Loucy (cell line): Measurements from ENCODE around the gene OR10A6.

Experiments
- H2AFZ ChIP-seq: fragments of 200-600 bp; sonication (generic); 2 replicates; pipeline ENCODE4 v1.6.0; 2016; ENCODE audit warnings: antibody characterized with exemption, mild to moderate bottlenecking, low read length, moderate library complexity
- H3F3A ChIP-seq: fragments of 200-600 bp; 2 replicates; pipeline ENCODE4 v1.6.0; 2016; ENCODE audit warnings: antibody characterized with exemption, low read depth, mild to moderate bottlenecking
- H3K27me3 ChIP-seq: fragments of 200-600 bp; sonication (generic); 2 replicates; pipeline ENCODE4 v1.6.1; 2014; ENCODE audit warnings: low read length, mild to moderate bottlenecking; ENCODE audit not compliant: insufficient read depth, poor library complexity, severe bottlenecking
- H3K36me3 ChIP-seq: fragments of 200-600 bp; sonication (generic); 2 replicates; pipeline ENCODE4 v1.6.1; 2016; ENCODE audit warnings: low read length; ENCODE audit not compliant: insufficient read depth
- H3K4me1 ChIP-seq: fragments of 200-600 bp; sonication (generic); 2 replicates; pipeline ENCODE4 v1.5.1; 2014; ENCODE audit warnings: low read length, mild to moderate bottlenecking; ENCODE audit not compliant: insufficient read depth, poor library complexity, severe bottlenecking
- H3K4me2 ChIP-seq: fragments of 200-600 bp; sonication (generic); 2 replicates; pipeline ENCODE4 v1.6.0; 2014; ENCODE audit warnings: antibody characterized with exemption, low read length, low read depth, mild to moderate bottlenecking; ENCODE audit not compliant: poor library complexity, severe bottlenecking
- H3K4me3 ChIP-seq: fragments of 200-600 bp; sonication (generic); 2 replicates; pipeline ENCODE4 v1.5.1; 2014; ENCODE audit warnings: low read length, mild to moderate bottlenecking, mixed read lengths; ENCODE audit not compliant: poor library complexity, severe bottlenecking
- H3K79me2 ChIP-seq: fragments of 200-600 bp; sonication (generic); 2 replicates; pipeline ENCODE4 v1.6.1; 2014; ENCODE audit warnings: low read length; ENCODE audit not compliant: insufficient read depth
- H3K9ac ChIP-seq: fragments of 200-600 bp; sonication (generic); 2 replicates; pipeline ENCODE4 v1.6.0; 2014; ENCODE audit warnings: mild to moderate bottlenecking, low read depth, low read length, moderate library complexity; ENCODE audit not compliant: poor library complexity, severe bottlenecking
- H3K9me2 ChIP-seq: fragments of 200-600 bp; sonication (generic); replicated peaks from 2 replicates; pipeline ENCODE4 v1.6.1; 2016; ENCODE audit warnings: low read depth, low read length, mixed read lengths
- H3K9me3 ChIP-seq: fragments of 200-600 bp; sonication (generic); 2 replicates; pipeline ENCODE4 v1.6.1; 2014; ENCODE audit warnings: mild to moderate bottlenecking, antibody characterized with exemption, low read length, low read depth; ENCODE audit not compliant: insufficient read depth
- H4K20me1 ChIP-seq: fragments of 200-600 bp; sonication (generic); 2 replicates; pipeline ENCODE4 v1.6.0; 2014; ENCODE audit warnings: antibody characterized with exemption, low read length, mild to moderate bottlenecking; ENCODE audit not compliant: insufficient read depth, poor library complexity, severe bottlenecking
- CTCF ChIP-seq: fragments of 200-600 bp; sonication (generic); conservative IDR thresholded peaks from 2 replicates; pipeline ENCODE4 v1.5.1; 2014; ENCODE audit warnings: mild to moderate bottlenecking, antibody characterized with exemption, low read length
- EZH2phosphoT487 ChIP-seq: fragments of 200-600 bp; IDR thresholded peaks from 2 replicates; pipeline ENCODE4 v1.6.1; 2018; ENCODE audit warnings: antibody characterized with exemption, mild to moderate bottlenecking, moderate library complexity, borderline replicate concordance

OR10A6 gene

GRCh38 chr11:7968686-7969085 lies 37.6 kb upstream of the OR10A6 start:
- H2AFZ ChIP-seq = no peak overlapping the region
- no peak overlapping the region for H3K4me3 ChIP-seq
- no peaks in the 10 kb centered on the region for H3F3A ChIP-seq
- H4K20me1 ChIP-seq = no peaks in the 10 kb centered on the region
- H3K4me1 ChIP-seq = no peaks in the 10 kb centered on the region
- H3K36me3 ChIP-seq = no peaks in the 10 kb centered on the region
- TF ChIP-seq CTCF (no peak), EZH2phosphoT487 (no peak)
- no peaks in the 10 kb centered on the region for H3K9me2 ChIP-seq
- H3K4me2 ChIP-seq = no peak overlapping the region
- no peak overlapping the region for H3K9ac ChIP-seq
- H3K27me3 ChIP-seq = no peaks in the 10 kb centered on the region
- no peaks in the 10 kb centered on the region for H3K9me3 ChIP-seq
- H3K79me2 ChIP-seq = no peaks in the 10 kb centered on the region

DNA sequence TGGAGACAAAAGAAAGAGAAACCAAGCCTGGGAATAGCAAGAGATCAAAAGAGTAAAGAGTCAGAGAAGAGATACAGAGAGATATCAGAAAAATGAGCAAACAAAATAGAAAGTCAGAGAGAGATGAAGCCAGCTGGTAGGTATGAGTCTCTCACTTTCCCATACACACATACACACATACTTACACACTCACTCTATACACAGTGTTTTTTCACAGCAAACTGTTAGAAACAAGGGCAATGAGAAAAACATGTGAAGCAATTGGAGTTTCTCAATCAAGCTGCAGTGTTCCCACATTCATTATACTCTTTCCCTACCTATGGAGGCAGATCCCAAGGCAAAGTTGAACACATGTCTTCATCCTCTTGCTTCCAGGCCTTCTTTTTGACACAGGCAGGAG lies 36.8 kb upstream of the OR10A6 start:
- Histone ChIP-seq H3K9me3 (no peaks in the 10 kb centered on the region), H3K4me3 (no peak overlapping the region), H3K4me2 (no peak overlapping the region), H3K79me2 (no peaks in the 10 kb centered on the region), H3K36me3 (no peaks in the 10 kb centered on the region), H3F3A (no peaks in the 10 kb centered on the region), H3K4me1 (no peaks in the 10 kb centered on the region), H2AFZ (no peak overlapping the region), H3K9me2 (no peaks in the 10 kb centered on the region), H3K27me3 (no peaks in the 10 kb centered on the region), H3K9ac (no peak overlapping the region), H4K20me1 (no peaks in the 10 kb centered on the region)
- no peak for TF ChIP-seq EZH2phosphoT487
- no peak for TF ChIP-seq CTCF

GRCh38 chr11:7967097-7967496 lies 36.0 kb upstream of the OR10A6 start:
- Histone ChIP-seq H4K20me1 (no peaks in the 10 kb centered on the region), H3K79me2 (no peaks in the 10 kb centered on the region), H3K9me3 (no peaks in the 10 kb centered on the region), H3F3A (no peaks in the 10 kb centered on the region), H3K9me2 (no peaks in the 10 kb centered on the region), H3K4me1 (no peaks in the 10 kb centered on the region), H3K4me3 (no peak overlapping the region), H3K4me2 (no peak overlapping the region), H3K27me3 (no peaks in the 10 kb centered on the region), H2AFZ (no peak overlapping the region), H3K9ac (no peak overlapping the region), H3K36me3 (no peaks in the 10 kb centered on the region)
- TF ChIP-seq EZH2phosphoT487 (no peak), CTCF (no peak)
